DND-41 (cell line): ENCODE measurements around the gene ALB.

Experiments
- CTCF ChIP-seq: IDR thresholded peaks from 2 replicates; pipeline ENCODE4 v1.5.1; 2012; ENCODE audit warnings: borderline replicate concordance, low read length, moderate library complexity, mild to moderate bottlenecking; ENCODE audit not compliant: poor library complexity, severe bottlenecking; ENCODE audit errors: extremely low read depth
- EZH2 ChIP-seq: IDR thresholded peaks from 3 replicates; pipeline ENCODE4 v1.6.1; 2012; ENCODE audit warnings: borderline replicate concordance, low read depth, mild to moderate bottlenecking, moderate library complexity, low read length, inconsistent platforms; ENCODE audit not compliant: severe bottlenecking

GRCh38 chr4:73458184-73459047 lies 54.3 kb downstream of the ALB start:
- no peak for TF ChIP-seq CTCF
- TF ChIP-seq EZH2, result no peak
